ENCODE measurements around the gene RC3H2. TPM values are rescaled to one million over a fixed set of nuclear protein-coding genes. Genes with fewer than 3 reads are reported as not detected.
"Not testable (repeated sequence)": the region's sequence is repeated elsewhere in the genome, so short reads cannot be mapped to it uniquely, and the experiment has no call there.

The RC3H2 gene
- total RNA-seq, 6 experiments from 2014 or later = 14.1 to 20.7 (median 19.4) TPM

DNA sequence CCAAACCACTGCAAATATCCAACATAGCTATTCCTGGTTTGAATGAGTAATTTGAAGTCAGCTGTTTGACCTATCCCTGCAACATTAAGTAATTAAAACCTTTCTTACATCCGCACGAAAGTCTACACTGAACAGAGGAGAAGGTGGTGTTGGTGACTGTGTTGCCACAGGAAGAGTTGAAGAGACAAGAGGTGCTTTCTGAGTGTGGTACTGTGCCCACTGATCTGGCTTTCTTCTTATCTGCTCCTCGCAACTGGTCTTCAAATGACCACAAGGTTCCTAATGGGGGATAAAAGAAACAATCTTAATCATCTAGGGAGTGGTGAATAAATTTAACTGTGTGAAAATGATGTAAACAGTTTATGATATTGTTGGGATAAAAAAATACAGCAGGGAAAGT, 47.3 kb downstream of the RC3H2 start:
- Histone ChIP-seq H3K36me3 (peaks cover 10 to 49% (median 26%) of the 10 kb centered on the region in 4 donors), H3K4me1 (no peaks in the 10 kb centered on the region), H3K4me3 (no peak overlapping the region), H3K27me3 (no peaks in the 10 kb centered on the region), H3K27ac (no peak overlapping the region), H3K9me3 (no peaks in the 10 kb centered on the region)
- ATAC-seq (no peak), DNase-seq (no peak)
- WGBS (ENCODE audit: insufficient coverage, low coverage, low lambda C conversion rate, missing lambda C conversion rate) = 100% methylated on average over 3 of the region's 3 CpGs
- intact Hi-C loops (cut with DNase I) = no loop called here
- TF ChIP-seq, protein P1, sequence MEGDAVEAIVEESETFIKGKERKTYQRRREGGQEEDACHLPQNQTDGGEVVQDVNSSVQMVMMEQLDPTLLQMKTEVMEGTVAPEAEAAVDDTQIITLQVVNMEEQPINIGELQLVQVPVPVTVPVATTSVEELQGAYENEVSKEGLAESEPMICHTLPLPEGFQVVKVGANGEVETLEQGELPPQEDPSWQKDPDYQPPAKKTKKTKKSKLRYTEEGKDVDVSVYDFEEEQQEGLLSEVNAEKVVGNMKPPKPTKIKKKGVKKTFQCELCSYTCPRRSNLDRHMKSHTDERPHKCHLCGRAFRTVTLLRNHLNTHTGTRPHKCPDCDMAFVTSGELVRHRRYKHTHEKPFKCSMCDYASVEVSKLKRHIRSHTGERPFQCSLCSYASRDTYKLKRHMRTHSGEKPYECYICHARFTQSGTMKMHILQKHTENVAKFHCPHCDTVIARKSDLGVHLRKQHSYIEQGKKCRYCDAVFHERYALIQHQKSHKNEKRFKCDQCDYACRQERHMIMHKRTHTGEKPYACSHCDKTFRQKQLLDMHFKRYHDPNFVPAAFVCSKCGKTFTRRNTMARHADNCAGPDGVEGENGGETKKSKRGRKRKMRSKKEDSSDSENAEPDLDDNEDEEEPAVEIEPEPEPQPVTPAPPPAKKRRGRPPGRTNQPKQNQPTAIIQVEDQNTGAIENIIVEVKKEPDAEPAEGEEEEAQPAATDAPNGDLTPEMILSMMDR (IDR thresholded peaks at IDR 0.05) = no peak
- TF ChIP-seq POLR2A (IDR thresholded peaks at IDR 0.05) = no peak

GRCh38 chr9:122852085-122852786, 52.9 kb downstream of the RC3H2 start:
- H3K4me1 ChIP-seq; H3K27ac ChIP-seq; DNase-seq; ATAC-seq; H3K9me3 ChIP-seq; intact Hi-C loops (cut with DNase I); H3K27me3 ChIP-seq; H3K4me3 ChIP-seq: not testable (repeated sequence)
- H3K36me3 ChIP-seq = peaks cover 4 to 68% (median 23%) of the 10 kb centered on the region in 4 donors
- 92% methylated on average over 5 of the region's 59 CpGs for WGBS (ENCODE audit: insufficient coverage, low coverage, low lambda C conversion rate, missing lambda C conversion rate)

DNA sequence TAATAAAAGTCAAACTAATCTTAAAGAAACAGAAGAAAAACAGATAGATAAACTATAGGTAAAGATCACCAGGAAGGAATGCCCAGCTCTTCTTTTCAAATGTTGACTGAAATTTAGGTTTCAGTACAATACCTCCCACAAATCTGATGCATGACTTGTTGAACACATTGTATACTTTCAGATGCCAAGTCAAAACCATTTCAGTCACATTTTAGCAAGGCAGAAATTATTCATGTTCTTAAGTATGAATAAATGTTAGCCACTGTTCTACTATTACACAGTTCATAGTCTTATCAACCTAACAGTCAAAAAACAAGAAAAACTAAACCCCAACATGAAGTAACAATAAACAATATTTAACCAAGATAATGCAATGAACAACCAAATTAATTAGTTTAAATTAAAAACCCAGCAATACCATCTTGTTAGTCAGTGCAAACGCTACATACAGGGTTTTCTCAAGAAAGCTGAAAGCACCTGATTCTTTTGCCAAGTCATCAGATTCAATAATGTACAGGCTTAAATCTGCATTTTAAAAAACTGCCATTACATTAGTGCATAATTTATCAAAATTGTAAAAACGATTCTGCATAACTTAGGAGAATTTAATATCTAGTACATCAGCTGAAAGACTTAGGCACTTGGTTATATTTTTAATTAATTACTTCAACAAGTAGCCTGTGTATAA, 56.8 kb downstream of the RC3H2 start:
- Histone ChIP-seq H3K27ac (no peak overlapping the region), H3K27me3 (no peaks in the 10 kb centered on the region), H3K4me1 (no peaks in the 10 kb centered on the region), H3K4me3 (no peak overlapping the region), H3K9me3 (no peaks in the 10 kb centered on the region), H3K36me3 (peaks cover 0 to 41% (median 6%) of the 10 kb centered on the region in 4 donors)
- WGBS (ENCODE audit: insufficient coverage, low coverage, low lambda C conversion rate, missing lambda C conversion rate) = 83% methylated on average over 2 of the region's 2 CpGs
- no peak for TF ChIP-seq POLR2A (IDR thresholded peaks at IDR 0.05)
- TF ChIP-seq, protein P1 (IDR thresholded peaks at IDR 0.05) = no peak
- DNase-seq = no peak
- ATAC-seq = no peak
- intact Hi-C loops (cut with DNase I) = no loop called here

DNA sequence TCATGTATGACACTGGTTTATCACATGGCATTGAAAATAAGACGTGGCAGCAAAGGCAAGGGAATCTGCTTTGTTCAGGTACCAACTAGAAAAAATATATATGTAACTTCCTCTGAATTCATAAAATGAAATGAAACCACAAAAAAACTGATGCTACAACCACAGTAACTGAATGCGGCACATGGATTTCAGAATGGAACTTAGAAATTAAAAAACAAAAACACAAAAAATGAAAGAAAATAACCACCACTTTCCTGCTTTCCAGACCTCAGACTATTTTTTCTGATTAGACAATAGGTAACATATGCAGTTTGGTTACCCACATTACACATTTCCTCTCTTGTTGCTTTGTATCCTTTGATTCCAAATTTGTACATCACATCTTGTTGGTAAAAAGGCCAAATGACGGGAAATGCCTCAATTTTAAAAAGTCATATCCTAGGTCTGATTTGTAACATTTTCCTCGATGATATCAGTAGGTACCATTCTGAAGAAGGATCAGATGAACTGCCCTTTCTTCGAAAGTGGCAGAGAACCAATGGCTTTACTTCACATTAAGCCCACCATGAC, 58.7 kb downstream of the RC3H2 start:
- DNase-seq = no peak
- no peaks in the 10 kb centered on the region for H3K4me1 ChIP-seq
- no peak for ATAC-seq
- intact Hi-C loops (cut with DNase I) = no loop called here
- no peaks in the 10 kb centered on the region for H3K27me3 ChIP-seq
- no peaks in the 10 kb centered on the region for H3K9me3 ChIP-seq
- H3K4me3 ChIP-seq = no peak overlapping the region
- H3K36me3 ChIP-seq = peaks cover 0 to 39% (median 5%) of the 10 kb centered on the region in 4 donors
- no peak overlapping the region for H3K27ac ChIP-seq
- WGBS (ENCODE audit: insufficient coverage, low coverage, low lambda C conversion rate, missing lambda C conversion rate) = 82% methylated on average over 5 of the region's 5 CpGs
- TF ChIP-seq, protein P1 (IDR thresholded peaks at IDR 0.05) = no peak
- TF ChIP-seq POLR2A (IDR thresholded peaks at IDR 0.05) = no peak

GRCh38 chr9:122845116-122845515, 60.0 kb downstream of the RC3H2 start:
- TF ChIP-seq POLR2A (IDR thresholded peaks at IDR 0.05) = no peak
- TF ChIP-seq, protein P1 (IDR thresholded peaks at IDR 0.05) = no peak
- DNase-seq = no peak
- H3K4me1 ChIP-seq = no peaks in the 10 kb centered on the region
- no peak overlapping the region for H3K4me3 ChIP-seq
- intact Hi-C loops (cut with DNase I) = no loop called here
- H3K36me3 ChIP-seq = peaks cover 0 to 28% (median 5%) of the 10 kb centered on the region in 4 donors
- H3K27ac ChIP-seq = no peak overlapping the region
- 83% methylated on average over 3 of the region's 3 CpGs for WGBS (ENCODE audit: insufficient coverage, low coverage, low lambda C conversion rate, missing lambda C conversion rate)
- no peak for ATAC-seq
- H3K27me3 ChIP-seq = no peaks in the 10 kb centered on the region
- H3K9me3 ChIP-seq = no peaks in the 10 kb centered on the region

Data from right lobe of liver (tissue), 6 donors.